HG03139 (cell line): ENCODE measurements around the gene RPUSD3.
"Not testable (repeated sequence)": the region's sequence is repeated elsewhere in the genome, so short reads cannot be mapped to it uniquely, and the experiment has no call there.

Experiments
- ATAC-seq: cut with Tn5 transposase; IDR thresholded peaks from one replicate; pipeline ENCODE4 v1.9.1; 2021; ENCODE audit not compliant: unreplicated experiment

The RPUSD3 gene

GRCh38 chr3:9866639-9867038 is 22.8 kb upstream of the RPUSD3 start:
- ATAC-seq = no peak

GRCh38 chr3:9865125-9865637 is 21.4 kb upstream of the RPUSD3 start:
- not testable (repeated sequence) for ATAC-seq

GRCh38 chr3:9864200-9864927 is 20.6 kb upstream of the RPUSD3 start:
- ATAC-seq = no peak

- no peak for ATAC-seq
These were observed 19.4 kb upstream of the RPUSD3 start for GRCh38 chr3:9863058-9863772.

- no peak for ATAC-seq
These were observed 18.7 kb upstream of the RPUSD3 start for GRCh38 chr3:9862391-9863057.

GRCh38 chr3:9861626-9862130 is 17.9 kb upstream of the RPUSD3 start:
- no peak for ATAC-seq

- ATAC-seq = no peak
These were observed 17.4 kb upstream of the RPUSD3 start for GRCh38 chr3:9861201-9861600.

- no peak for ATAC-seq
These were observed 15.8 kb upstream of the RPUSD3 start for GRCh38 chr3:9859530-9860025.

- ATAC-seq = no peak
These were observed 11.8 kb upstream of the RPUSD3 start for GRCh38 chr3:9855594-9855993.

- not testable (repeated sequence) for ATAC-seq
These were observed 10.6 kb upstream of the RPUSD3 start for GRCh38 chr3:9854291-9854940.

- no peak for ATAC-seq
These were observed 8.7 kb upstream of the RPUSD3 start for GRCh38 chr3:9852528-9852927.

- not testable (repeated sequence) for ATAC-seq
These were observed 8.1 kb upstream of the RPUSD3 start for GRCh38 chr3:9851926-9852325.

GRCh38 chr3:9851383-9851782 is 7.6 kb upstream of the RPUSD3 start:
- not testable (repeated sequence) for ATAC-seq

- not testable (repeated sequence) for ATAC-seq
These were observed 5.1 kb upstream of the RPUSD3 start for GRCh38 chr3:9848860-9849259.

GRCh38 chr3:9847870-9848269 is 4.1 kb upstream of the RPUSD3 start:
- not testable (repeated sequence) for ATAC-seq

- no peak for ATAC-seq
These were observed 3.2 kb upstream of the RPUSD3 start for GRCh38 chr3:9846931-9847488.

GRCh38 chr3:9846231-9846630 is 2.4 kb upstream of the RPUSD3 start:
- ATAC-seq = no peak

- ATAC-seq = no peak
These were observed 2.8 kb downstream of the RPUSD3 start for GRCh38 chr3:9841015-9841414.

GRCh38 chr3:9838856-9839255 is 5.0 kb downstream of the RPUSD3 start:
- ATAC-seq = no peak
